HepG2 (cell line): ENCODE results near the gene ZBTB9. TPM values are rescaled to one million over a fixed set of nuclear protein-coding genes. Genes with fewer than 3 reads are reported as not detected.

Experiments
- ARHGAP35 ChIP-seq: sonication (generic); formaldehyde crosslinking; IDR thresholded peaks from 2 replicates; pipeline ENCODE4 v1.9.0; 2022; ENCODE audit warnings: mild to moderate bottlenecking, inconsistent platforms, moderate library complexity, missing genetic modification reagents, borderline replicate concordance
- CCAR2 ChIP-seq: fragments of 200-400 bp; formaldehyde crosslinking; optimal IDR thresholded peaks from 2 replicates; pipeline ENCODE3; 2018; ENCODE audit warnings: low read depth, mild to moderate bottlenecking, low read length, moderate library complexity
- FOXP1 ChIP-seq, 2 experiments: fragments of 450-650 bp in 1 of 2; IDR thresholded peaks; 2 replicates each; pipeline ENCODE4 v1.6.1; 2017 to 2018; ENCODE audit warnings: antibody characterized with exemption in 1 of 2
- JUN ChIP-seq: sonication (generic); formaldehyde crosslinking; IDR thresholded peaks from 2 replicates; pipeline ENCODE4 v1.4.0; 2020; ENCODE audit warnings: mild to moderate bottlenecking, missing genetic modification reagents
- NFRKB ChIP-seq: fragments of 450-650 bp; IDR thresholded peaks from 2 replicates; pipeline ENCODE4 v1.6.1; 2017
- PAF1 ChIP-seq: IDR thresholded peaks from 2 replicates; pipeline ENCODE4 v1.6.1; 2016; ENCODE audit warnings: missing genetic modification reagents, missing compliant biosample characterization
- RELA ChIP-seq: sonication (generic); formaldehyde crosslinking; IDR thresholded peaks from 2 replicates; pipeline ENCODE4 v1.4.0; 2020; ENCODE audit warnings: missing genetic modification reagents
- SALL1 ChIP-seq: sonication (generic); formaldehyde crosslinking; IDR thresholded peaks from 2 replicates; pipeline ENCODE4 v1.8.0; 2022; ENCODE audit warnings: mild to moderate bottlenecking, missing genetic modification reagents
- ZMYM4 ChIP-seq: sonication (generic); formaldehyde crosslinking; IDR thresholded peaks from 2 replicates; pipeline ENCODE4 v1.8.1; 2023; ENCODE audit warnings: mild to moderate bottlenecking, missing genetic modification reagents
- ZNF225 ChIP-seq: sonication (generic); formaldehyde crosslinking; IDR thresholded peaks from 2 replicates; pipeline ENCODE4 v1.4.0; 2020; ENCODE audit warnings: mild to moderate bottlenecking, missing genetic modification reagents
- ZNF260 ChIP-seq: sonication (generic); formaldehyde crosslinking; IDR thresholded peaks from 2 replicates; pipeline ENCODE4 v1.4.0; 2020; ENCODE audit warnings: missing genetic modification reagents, low read depth, mild to moderate bottlenecking, borderline replicate concordance
- ZNF546 ChIP-seq: sonication (generic); formaldehyde crosslinking; conservative IDR thresholded peaks from 2 replicates; pipeline ENCODE4 v1.8.1; 2023; ENCODE audit warnings: mild to moderate bottlenecking, missing genetic modification reagents
- ZNF556 ChIP-seq: sonication (generic); formaldehyde crosslinking; IDR thresholded peaks from 2 replicates; pipeline ENCODE4 v1.4.0; 2020; ENCODE audit warnings: mild to moderate bottlenecking, missing genetic modification reagents, borderline replicate concordance
- ZNF614 ChIP-seq: IDR thresholded peaks from 2 replicates; pipeline ENCODE4 v1.6.1; 2018; ENCODE audit warnings: missing biosample characterization, missing genetic modification reagents, inconsistent platforms, borderline replicate concordance
- ZNF800 ChIP-seq: sonication (generic); formaldehyde crosslinking; IDR thresholded peaks from 2 replicates; pipeline ENCODE4 v1.4.0; 2020; ENCODE audit warnings: missing genetic modification reagents
- polyA plus RNA-seq, 8 experiments: library from polyadenylated mRNA; depleted of rRNA in 3 of 8; stranded (reverse) in 7 of 8; unstranded in 1 of 8; fragments of >200 nt; fragmentation: Illumina TruSeq in 4 of 8; extraction: Trizol in 4 of 8; gene quantifications; 2 replicates each; pipeline versions ENCODE4 v1.2.1 to v1.2.3, GENCODE V29; 2011 to 2016; ENCODE audit warnings: low read depth in 4 of 8, missing spikeins in 1 of 8, mixed read lengths in 1 of 8; ENCODE audit not compliant: insufficient read depth in 1 of 8
- total RNA-seq, 5 experiments: library from RNA; depleted of rRNA; stranded (reverse); fragments of >200 nt; fragmentation: Illumina TruSeq; extraction: Trizol; gene quantifications; 2 replicates each; pipeline ENCODE4 v1.2.3, GENCODE V29; 2016; ENCODE audit warnings: low read depth in 1 of 5
- TF ChIP-seq, protein P1 (sequence below): sonication (generic); formaldehyde crosslinking; IDR thresholded peaks from 2 replicates; pipeline ENCODE4 v1.4.0; 2020; ENCODE audit warnings: missing genetic modification reagents, borderline replicate concordance
- TF ChIP-seq, protein P2 (sequence below): sonication (generic); formaldehyde crosslinking; IDR thresholded peaks from 2 replicates; pipeline ENCODE4 v1.4.0; 2020; ENCODE audit warnings: low read depth, missing genetic modification reagents

ZBTB9 gene
- total and polyA plus RNA-seq, 2 of the 13 experiments (the other 11 are each of a cell fraction or from before 2014, with no cell fraction given): 5.3 to 9.2 TPM

DNA sequence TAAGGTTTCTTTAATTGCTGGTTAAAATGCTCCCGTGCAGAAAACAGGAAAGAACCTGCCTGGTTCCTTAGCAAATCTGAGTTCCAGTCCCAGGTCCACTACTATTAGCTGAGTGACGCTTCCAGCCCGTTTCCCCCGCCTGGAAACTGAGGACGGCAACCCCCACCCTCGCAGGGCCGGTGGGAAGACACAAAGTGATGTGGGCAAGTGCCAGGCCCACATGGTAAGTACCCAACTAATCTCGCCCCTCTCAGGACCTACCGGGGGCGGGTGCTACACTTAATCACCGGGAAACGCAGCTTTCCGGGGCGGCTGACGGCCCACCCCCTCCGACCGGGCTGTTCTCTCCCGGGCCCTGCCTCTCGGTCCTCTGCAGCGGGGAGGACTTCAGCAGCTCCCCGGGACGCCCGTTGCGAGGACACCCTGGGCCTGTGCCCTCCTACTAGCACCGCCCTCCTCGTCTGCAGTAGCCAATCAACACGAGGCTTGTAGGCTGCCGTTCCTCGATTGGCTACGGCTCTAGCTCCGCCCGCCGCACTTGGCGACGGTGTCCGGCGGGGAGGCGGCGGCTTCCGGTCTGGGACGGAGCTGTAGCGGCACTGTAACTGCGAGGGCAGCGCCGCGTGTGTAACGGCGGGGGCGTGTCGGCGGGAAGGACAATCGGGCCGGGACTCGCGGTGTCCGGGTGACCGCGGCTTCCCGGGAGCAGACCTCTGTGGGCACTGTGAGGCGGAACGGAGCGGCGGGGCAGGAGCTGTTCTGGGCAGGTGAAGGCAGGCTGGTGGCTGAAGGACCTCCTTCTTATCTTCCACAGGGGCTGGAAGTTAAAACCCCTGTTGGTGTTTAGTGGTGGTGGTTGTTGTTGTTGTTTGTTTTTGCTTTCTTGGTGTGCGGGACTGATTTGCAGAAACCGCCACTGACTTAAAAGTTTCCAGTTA is at the start of gene ZBTB9 (continued):
- TF ChIP-seq, protein P1, sequence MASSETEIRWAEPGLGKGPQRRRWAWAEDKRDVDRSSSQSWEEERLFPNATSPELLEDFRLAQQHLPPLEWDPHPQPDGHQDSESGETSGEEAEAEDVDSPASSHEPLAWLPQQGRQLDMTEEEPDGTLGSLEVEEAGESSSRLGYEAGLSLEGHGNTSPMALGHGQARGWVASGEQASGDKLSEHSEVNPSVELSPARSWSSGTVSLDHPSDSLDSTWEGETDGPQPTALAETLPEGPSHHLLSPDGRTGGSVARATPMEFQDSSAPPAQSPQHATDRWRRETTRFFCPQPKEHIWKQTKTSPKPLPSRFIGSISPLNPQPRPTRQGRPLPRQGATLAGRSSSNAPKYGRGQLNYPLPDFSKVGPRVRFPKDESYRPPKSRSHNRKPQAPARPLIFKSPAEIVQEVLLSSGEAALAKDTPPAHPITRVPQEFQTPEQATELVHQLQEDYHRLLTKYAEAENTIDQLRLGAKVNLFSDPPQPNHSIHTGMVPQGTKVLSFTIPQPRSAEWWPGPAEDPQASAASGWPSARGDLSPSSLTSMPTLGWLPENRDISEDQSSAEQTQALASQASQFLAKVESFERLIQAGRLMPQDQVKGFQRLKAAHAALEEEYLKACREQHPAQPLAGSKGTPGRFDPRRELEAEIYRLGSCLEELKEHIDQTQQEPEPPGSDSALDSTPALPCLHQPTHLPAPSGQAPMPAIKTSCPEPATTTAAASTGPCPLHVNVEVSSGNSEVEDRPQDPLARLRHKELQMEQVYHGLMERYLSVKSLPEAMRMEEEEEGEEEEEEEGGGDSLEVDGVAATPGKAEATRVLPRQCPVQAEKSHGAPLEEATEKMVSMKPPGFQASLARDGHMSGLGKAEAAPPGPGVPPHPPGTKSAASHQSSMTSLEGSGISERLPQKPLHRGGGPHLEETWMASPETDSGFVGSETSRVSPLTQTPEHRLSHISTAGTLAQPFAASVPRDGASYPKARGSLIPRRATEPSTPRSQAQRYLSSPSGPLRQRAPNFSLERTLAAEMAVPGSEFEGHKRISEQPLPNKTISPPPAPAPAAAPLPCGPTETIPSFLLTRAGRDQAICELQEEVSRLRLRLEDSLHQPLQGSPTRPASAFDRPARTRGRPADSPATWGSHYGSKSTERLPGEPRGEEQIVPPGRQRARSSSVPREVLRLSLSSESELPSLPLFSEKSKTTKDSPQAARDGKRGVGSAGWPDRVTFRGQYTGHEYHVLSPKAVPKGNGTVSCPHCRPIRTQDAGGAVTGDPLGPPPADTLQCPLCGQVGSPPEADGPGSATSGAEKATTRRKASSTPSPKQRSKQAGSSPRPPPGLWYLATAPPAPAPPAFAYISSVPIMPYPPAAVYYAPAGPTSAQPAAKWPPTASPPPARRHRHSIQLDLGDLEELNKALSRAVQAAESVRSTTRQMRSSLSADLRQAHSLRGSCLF (CRISPR knock-in tag): 0 out of 2 replicates have a peak, but pooled peaks have one; percentile 2
- peak; percentile 91; the same call in 1 of the 2 replicates for TF ChIP-seq ARHGAP35 (CRISPR knock-in tag)
- TF ChIP-seq PAF1 (CRISPR knock-in tag): no peak
- peak; percentile 78 for TF ChIP-seq JUN (CRISPR knock-in tag)
- TF ChIP-seq ZNF614 (CRISPR knock-in tag): peak; percentile 72; the same call in 1 of the 2 replicates
- no peak for TF ChIP-seq ZNF800 (CRISPR knock-in tag)
- TF ChIP-seq CCAR2: no peak
- TF ChIP-seq SALL1 (CRISPR knock-in tag): peak; percentile 93
- no peak for TF ChIP-seq NFRKB
- TF ChIP-seq ZNF260 (CRISPR knock-in tag): no peak
- no peak for TF ChIP-seq FOXP1 (IDR thresholded peaks at IDR 0.05)
- TF ChIP-seq FOXP1 (CRISPR knock-in tag; IDR thresholded peaks at IDR 0.05): 0 out of 2 replicates have a peak, but pooled peaks have one; percentile 34
- TF ChIP-seq ZMYM4: peak; percentile 90
- TF ChIP-seq ZNF225 (CRISPR knock-in tag): peak; percentile 55
- peak; percentile 66; the same call in 1 of the 2 replicates for TF ChIP-seq RELA (CRISPR knock-in tag)
- TF ChIP-seq ZNF546 (CRISPR knock-in tag): peak; percentile 92
- peak; percentile 92 for TF ChIP-seq ZNF556
- TF ChIP-seq, protein P2, sequence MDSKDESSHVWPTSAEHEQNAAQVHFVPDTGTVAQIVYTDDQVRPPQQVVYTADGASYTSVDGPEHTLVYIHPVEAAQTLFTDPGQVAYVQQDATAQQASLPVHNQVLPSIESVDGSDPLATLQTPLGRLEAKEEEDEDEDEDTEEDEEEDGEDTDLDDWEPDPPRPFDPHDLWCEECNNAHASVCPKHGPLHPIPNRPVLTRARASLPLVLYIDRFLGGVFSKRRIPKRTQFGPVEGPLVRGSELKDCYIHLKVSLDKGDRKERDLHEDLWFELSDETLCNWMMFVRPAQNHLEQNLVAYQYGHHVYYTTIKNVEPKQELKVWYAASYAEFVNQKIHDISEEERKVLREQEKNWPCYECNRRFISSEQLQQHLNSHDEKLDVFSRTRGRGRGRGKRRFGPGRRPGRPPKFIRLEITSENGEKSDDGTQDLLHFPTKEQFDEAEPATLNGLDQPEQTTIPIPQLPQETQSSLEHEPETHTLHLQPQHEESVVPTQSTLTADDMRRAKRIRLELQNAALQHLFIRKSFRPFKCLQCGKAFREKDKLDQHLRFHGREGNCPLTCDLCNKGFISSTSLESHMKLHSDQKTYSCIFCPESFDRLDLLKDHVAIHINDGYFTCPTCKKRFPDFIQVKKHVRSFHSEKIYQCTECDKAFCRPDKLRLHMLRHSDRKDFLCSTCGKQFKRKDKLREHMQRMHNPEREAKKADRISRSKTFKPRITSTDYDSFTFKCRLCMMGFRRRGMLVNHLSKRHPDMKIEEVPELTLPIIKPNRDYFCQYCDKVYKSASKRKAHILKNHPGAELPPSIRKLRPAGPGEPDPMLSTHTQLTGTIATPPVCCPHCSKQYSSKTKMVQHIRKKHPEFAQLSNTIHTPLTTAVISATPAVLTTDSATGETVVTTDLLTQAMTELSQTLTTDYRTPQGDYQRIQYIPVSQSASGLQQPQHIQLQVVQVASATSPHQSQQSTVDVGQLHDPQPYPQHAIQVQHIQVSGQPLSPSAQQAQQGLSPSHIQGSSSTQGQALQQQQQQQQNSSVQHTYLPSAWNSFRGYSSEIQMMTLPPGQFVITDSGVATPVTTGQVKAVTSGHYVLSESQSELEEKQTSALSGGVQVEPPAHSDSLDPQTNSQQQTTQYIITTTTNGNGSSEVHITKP (CRISPR knock-in tag): peak; percentile 83; the same call in 1 of the 2 replicates
